ENCODE measurements around the gene CYP4A11. TPM values are rescaled to one million over a fixed set of nuclear protein-coding genes. Genes with fewer than 3 reads are reported as not detected.
"Not testable (repeated sequence)": the region's sequence is repeated elsewhere in the genome, so short reads cannot be mapped to it uniquely, and the experiment has no call there.

Gene CYP4A11
- polyA plus RNA-seq, 3 donors = not detected

- H3K9me3 ChIP-seq (replicated peaks in 1 of 2; ENCODE audit: control insufficient read depth in 1 of 2, insufficient read depth in 1 of 2, low read length in 2 of 2) = no peaks in the 10 kb centered on the region
- Mint-ChIP-seq H3K9me3 (peaks cover 0 to 4% (median 3%) of the 10 kb centered on the region in 7 donors), H3K36me3 (no peaks in the 10 kb centered on the region), H3K27ac (no peak overlapping the region), H3K4me1 (no peaks in the 10 kb centered on the region), H3K4me3 (no peak overlapping the region), H3K27me3 (ENCODE audit: low read depth in 3 of 3) (peaks cover 3 to 18% (median 4%) of the 10 kb centered on the region in 3 donors)
- H3K4me1 ChIP-seq (ENCODE audit: control insufficient read depth in 1 of 2, insufficient read depth in 2 of 2, low read length in 2 of 2) = no peaks in the 10 kb centered on the region
- TF ChIP-seq, protein P1, sequence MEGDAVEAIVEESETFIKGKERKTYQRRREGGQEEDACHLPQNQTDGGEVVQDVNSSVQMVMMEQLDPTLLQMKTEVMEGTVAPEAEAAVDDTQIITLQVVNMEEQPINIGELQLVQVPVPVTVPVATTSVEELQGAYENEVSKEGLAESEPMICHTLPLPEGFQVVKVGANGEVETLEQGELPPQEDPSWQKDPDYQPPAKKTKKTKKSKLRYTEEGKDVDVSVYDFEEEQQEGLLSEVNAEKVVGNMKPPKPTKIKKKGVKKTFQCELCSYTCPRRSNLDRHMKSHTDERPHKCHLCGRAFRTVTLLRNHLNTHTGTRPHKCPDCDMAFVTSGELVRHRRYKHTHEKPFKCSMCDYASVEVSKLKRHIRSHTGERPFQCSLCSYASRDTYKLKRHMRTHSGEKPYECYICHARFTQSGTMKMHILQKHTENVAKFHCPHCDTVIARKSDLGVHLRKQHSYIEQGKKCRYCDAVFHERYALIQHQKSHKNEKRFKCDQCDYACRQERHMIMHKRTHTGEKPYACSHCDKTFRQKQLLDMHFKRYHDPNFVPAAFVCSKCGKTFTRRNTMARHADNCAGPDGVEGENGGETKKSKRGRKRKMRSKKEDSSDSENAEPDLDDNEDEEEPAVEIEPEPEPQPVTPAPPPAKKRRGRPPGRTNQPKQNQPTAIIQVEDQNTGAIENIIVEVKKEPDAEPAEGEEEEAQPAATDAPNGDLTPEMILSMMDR (IDR thresholded peaks at IDR 0.05) = no peak
- no peaks in the 10 kb centered on the region for H4K20me1 ChIP-seq (ENCODE audit: insufficient read depth, low read length)
- DNase-seq = no peak
- H2AFZ ChIP-seq (ENCODE audit: insufficient read depth, low read depth, low read length, poor library complexity, severe bottlenecking) = no peak overlapping the region
- H3K9ac ChIP-seq (ENCODE audit: insufficient read depth, low read length, poor library complexity, severe bottlenecking) = no peak overlapping the region
- H3K36me3 ChIP-seq (replicated peaks in 1 of 2; ENCODE audit: control insufficient read depth in 1 of 2, insufficient read depth in 2 of 2, low read length in 2 of 2) = no peaks in the 10 kb centered on the region
- no peak overlapping the region for H3K4me2 ChIP-seq (replicated peaks; ENCODE audit: extremely low read depth, low read length, poor library complexity, severe bottlenecking)
- H3K79me2 ChIP-seq (ENCODE audit: insufficient read depth, low read length) = no peaks in the 10 kb centered on the region
- WGBS (ENCODE audit: insufficient coverage) = no CpG with 5 or more reads among the region's 5 CpGs
- no peaks in the 10 kb centered on the region for H3K27me3 ChIP-seq (ENCODE audit: control insufficient read depth in 2 of 2, insufficient read depth in 2 of 2, low read length in 2 of 2)
- H3K27ac ChIP-seq (ENCODE audit: low read depth in 1 of 2, low read length in 2 of 2) = no peak overlapping the region
- no peak overlapping the region for H3K4me3 ChIP-seq (replicated peaks in 1 of 3; ENCODE audit: low read depth in 2 of 3, low read length in 3 of 3)
- intact Hi-C loops (cut with micrococcal nuclease) = no loop called here
Measured at GRCh38 chr1:46969014-46969619, 27.8 kb upstream of the CYP4A11 start.

- H3K79me2 ChIP-seq (ENCODE audit: insufficient read depth, low read length); H3K27me3 Mint-ChIP-seq (ENCODE audit: low read depth in 3 of 3); intact Hi-C loops (cut with micrococcal nuclease); H3K27ac Mint-ChIP-seq; H3K36me3 ChIP-seq (replicated peaks in 1 of 2; ENCODE audit: control insufficient read depth in 1 of 2, insufficient read depth in 2 of 2, low read length in 2 of 2); H3K27ac ChIP-seq (ENCODE audit: low read depth in 1 of 2, low read length in 2 of 2); H4K20me1 ChIP-seq (ENCODE audit: insufficient read depth, low read length); H3K4me1 Mint-ChIP-seq; H3K27me3 ChIP-seq (ENCODE audit: control insufficient read depth in 2 of 2, insufficient read depth in 2 of 2, low read length in 2 of 2); H3K4me2 ChIP-seq (replicated peaks; ENCODE audit: extremely low read depth, low read length, poor library complexity, severe bottlenecking); H3K4me3 Mint-ChIP-seq; H3K9me3 ChIP-seq (replicated peaks in 1 of 2; ENCODE audit: control insufficient read depth in 1 of 2, insufficient read depth in 1 of 2, low read length in 2 of 2); H3K4me3 ChIP-seq (replicated peaks in 1 of 3; ENCODE audit: low read depth in 2 of 3, low read length in 3 of 3); H3K9me3 Mint-ChIP-seq; H3K9ac ChIP-seq (ENCODE audit: insufficient read depth, low read length, poor library complexity, severe bottlenecking); H2AFZ ChIP-seq (ENCODE audit: insufficient read depth, low read depth, low read length, poor library complexity, severe bottlenecking); H3K36me3 Mint-ChIP-seq; DNase-seq; H3K4me1 ChIP-seq (ENCODE audit: control insufficient read depth in 1 of 2, insufficient read depth in 2 of 2, low read length in 2 of 2): not testable (repeated sequence)
- WGBS (ENCODE audit: insufficient coverage) = 71% methylated on average over 1 of the region's 4 CpGs
Measured at GRCh38 chr1:46962272-46962671, 21.0 kb upstream of the CYP4A11 start.
